Nucleus accumbens (tissue), 56 donors: Measurements from ENCODE around the gene SERPINB2.

Experiments used
- DNase-seq, 56 donors: peaks; one replicate each; lab custom pipeline; 2025; lab: John Stamatoyannopoulos, UW

Gene SERPINB2

GRCh38 chr18:63887424-63887823 is at the start of gene SERPINB2:
Gene SERPINB2, plus strand, starts transcription at chr18:63887705. Its CDS starts 3,740 bp downstream, at chr18:63891445.
- DNase-seq = no peak

GRCh38 chr18:63843008-63843407 is 44.5 kb upstream of the SERPINB2 start:
- DNase-seq = no peak

GRCh38 chr18:63844254-63844653 is 43.3 kb upstream of the SERPINB2 start:
- DNase-seq = no peak

- no peak for DNase-seq
Observed at GRCh38 chr18:63848159-63848558, 39.3 kb upstream of the SERPINB2 start.

GRCh38 chr18:63850020-63850419 is 37.5 kb upstream of the SERPINB2 start:
- DNase-seq = peak in 3 of 56 donors; percentile 0 to 14 (median 6)

GRCh38 chr18:63850636-63851035 is 36.9 kb upstream of the SERPINB2 start:
- DNase-seq = no peak

GRCh38 chr18:63858456-63858855 is 29.0 kb upstream of the SERPINB2 start:
- no peak for DNase-seq

GRCh38 chr18:63859781-63860475 is 27.6 kb upstream of the SERPINB2 start:
- DNase-seq = no peak

- DNase-seq = no peak
Observed at GRCh38 chr18:63860531-63860930, 27.0 kb upstream of the SERPINB2 start.

- DNase-seq = no peak
Observed at GRCh38 chr18:63867368-63868125, 20.0 kb upstream of the SERPINB2 start.

GRCh38 chr18:63868546-63868945 is 19.0 kb upstream of the SERPINB2 start:
- DNase-seq = no peak

- DNase-seq = no peak
Observed at GRCh38 chr18:63869374-63869773, 18.1 kb upstream of the SERPINB2 start.

- DNase-seq = peak in 2 of 56 donors; percentile 3 to 10
Observed at GRCh38 chr18:63869851-63870250, 17.7 kb upstream of the SERPINB2 start.

GRCh38 chr18:63871836-63872235 is 15.7 kb upstream of the SERPINB2 start:
- DNase-seq = no peak

GRCh38 chr18:63872586-63872985 is 14.9 kb upstream of the SERPINB2 start:
- no peak for DNase-seq

GRCh38 chr18:63878343-63878742 is 9.2 kb upstream of the SERPINB2 start:
- DNase-seq = no peak

- DNase-seq = no peak
Observed at GRCh38 chr18:63878925-63879324, 8.6 kb upstream of the SERPINB2 start.

GRCh38 chr18:63879709-63880108 is 7.8 kb upstream of the SERPINB2 start:
- DNase-seq = no peak

- DNase-seq = no peak
Observed at GRCh38 chr18:63881851-63882250, 5.7 kb upstream of the SERPINB2 start.

GRCh38 chr18:63882333-63883141 is 5.0 kb upstream of the SERPINB2 start:
- no peak for DNase-seq

GRCh38 chr18:63883617-63884016 is 3.9 kb upstream of the SERPINB2 start:
- DNase-seq = no peak
